ENCODE data around the gene SLC35G1. TPM values are rescaled to one million over a fixed set of nuclear protein-coding genes. Genes with fewer than 3 reads are reported as not detected.

The SLC35G1 gene
- total RNA-seq (2022) (3.2 and 4.9 TPM in 2 replicates), Bru-seq, nascent RNA (percentile 49 among the genes with signal in this experiment), BruChase-seq, experiment 1, labeled RNA remaining after a 6-hour chase (percentile 38 among the genes with signal in this experiment), BruChase-seq, experiment 2, labeled RNA remaining after a 2-hour chase (percentile 40 among the genes with signal in this experiment)
- long read RNA-seq, partial matches to known transcripts: 0 of 12 reads
- long read RNA-seq, other reads (novel, unspliced or antisense): 6 of 12 reads

- Mint-ChIP-seq H3K27ac (ENCODE audit: low read depth, unreplicated experiment) (no peak within 1 kb of the TSS), H3K4me3 (ENCODE audit: unreplicated experiment) (peak within 1 kb of the TSS; percentile 80), H3K36me3 (ENCODE audit: insufficient read depth, unreplicated experiment) (no peaks in the 10 kb centered on the region), H3K27me3 (ENCODE audit: insufficient read depth, unreplicated experiment) (no peaks in the 10 kb centered on the region), H3K9me3 (ENCODE audit: unreplicated experiment) (no peaks in the 10 kb centered on the region), H3K4me1 (ENCODE audit: insufficient read depth, unreplicated experiment) (peaks cover 12% of the 10 kb centered on the region)
- ChIA-PET CTCF (interaction anchor here (0.6 to 2.0 kb wide), 11 partner anchors 11 to 468 kb away, joined by 3 to 8 read pairs (median 4); no protein-coding TSS in a partner anchor), POLR2A (interaction anchor here (0.5 to 1.6 kb wide), 6 partner anchors 20 to 801 kb away, joined by 3 to 4 read pairs (median 3); partner anchors contain the start of genes FRA10AC1 and HELLS)
- BruUV-seq (replicated peaks): no TSS peak
- DNase-seq (ENCODE audit: unreplicated experiment): peak; percentile 67
- TF ChIP-seq CTCF (IDR thresholded peaks at IDR 0.05; ENCODE audit: unreplicated experiment): no peak
- intact Hi-C loops (cut with micrococcal nuclease): no loop called here
These were observed at the start of gene SLC35G1 for GRCh38 chr10:93893646-93894515. TSS of gene SLC35G1 (plus strand) at chr10:93893978. CDS start at chr10:93894034, 56 bp downstream.

- Mint-ChIP-seq H3K4me3 (ENCODE audit: unreplicated experiment) (no peak overlapping the region), H3K9me3 (ENCODE audit: unreplicated experiment) (no peaks in the 10 kb centered on the region)
These were observed 48.7 kb upstream of the SLC35G1 start for GRCh38 chr10:93844979-93845626.

DNA sequence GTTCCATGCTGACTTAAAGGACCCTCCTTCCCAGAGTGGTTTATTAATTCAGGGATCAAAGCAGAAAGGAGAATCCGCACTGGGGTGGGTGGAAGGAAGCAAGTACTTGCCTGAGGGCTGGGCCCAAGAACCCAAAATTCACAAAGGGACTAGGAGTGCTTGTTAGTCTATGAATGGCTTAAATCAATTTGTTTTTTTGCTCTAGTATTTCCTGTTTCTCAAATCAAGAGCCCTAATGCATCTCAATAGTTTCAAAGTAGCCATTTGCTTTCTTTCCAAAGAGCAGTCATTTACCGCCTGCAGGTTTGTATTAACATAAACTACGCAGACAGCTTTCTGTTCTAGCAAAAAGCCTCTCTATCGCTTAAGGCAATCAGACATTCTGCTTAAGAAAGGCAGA lies 44.2 kb upstream of the SLC35G1 start:
- intact Hi-C loops (cut with micrococcal nuclease): no loop called here
- H3K27me3 Mint-ChIP-seq (ENCODE audit: insufficient read depth, unreplicated experiment): peaks cover 10% of the 10 kb centered on the region
- no peak overlapping the region for H3K4me3 Mint-ChIP-seq (ENCODE audit: unreplicated experiment)
- H3K9me3 Mint-ChIP-seq (ENCODE audit: unreplicated experiment): no peaks in the 10 kb centered on the region
- ChIA-PET POLR2A (no interaction called here), CTCF (no interaction called here)
- no peaks in the 10 kb centered on the region for H3K36me3 Mint-ChIP-seq (ENCODE audit: insufficient read depth, unreplicated experiment)
- no peak overlapping the region for H3K27ac Mint-ChIP-seq (ENCODE audit: low read depth, unreplicated experiment)
- TF ChIP-seq CTCF (IDR thresholded peaks at IDR 0.05; ENCODE audit: unreplicated experiment): no peak
- DNase-seq (ENCODE audit: unreplicated experiment): no peak
- BruUV-seq (replicated peaks): no TSS peak
- H3K4me1 Mint-ChIP-seq (ENCODE audit: insufficient read depth, unreplicated experiment): no peaks in the 10 kb centered on the region

More at GRCh38 chr10:93844979-93845626, 48.7 kb upstream of the SLC35G1 start:
- Mint-ChIP-seq H3K36me3 (ENCODE audit: insufficient read depth, unreplicated experiment) (no peaks in the 10 kb centered on the region), H3K27ac (ENCODE audit: low read depth, unreplicated experiment) (no peak overlapping the region), H3K4me1 (ENCODE audit: insufficient read depth, unreplicated experiment) (no peaks in the 10 kb centered on the region), H3K27me3 (ENCODE audit: insufficient read depth, unreplicated experiment) (peaks cover 3% of the 10 kb centered on the region)
- DNase-seq (ENCODE audit: unreplicated experiment): no peak
- no TSS peak for BruUV-seq (replicated peaks)
- ChIA-PET CTCF (interaction anchor here (0.9 to 1.3 kb wide), 3 partner anchors 14 to 143 kb away, joined by 3 to 5 read pairs (median 5); partner anchors contain the start of gene FRA10AC1), POLR2A (interaction anchor here (0.6 kb wide), 1 partner anchor 21 kb away, joined by 4 read pairs; no protein-coding TSS in a partner anchor)
- intact Hi-C loops (cut with micrococcal nuclease): no loop called here
- TF ChIP-seq CTCF (IDR thresholded peaks at IDR 0.05; ENCODE audit: unreplicated experiment): no peak
